Measurements from ENCODE around the gene SBSN. TPM values are rescaled to one million over a fixed set of nuclear protein-coding genes. Genes with fewer than 3 reads are reported as not detected.

SBSN gene
- total and polyA plus RNA-seq, 10 of the 15 experiments (the other 5 are each of a cell fraction or from before 2014, with no cell fraction given) = 0.09 TPM; not detected in 9

GRCh38 chr19:35553385-35554000 is 25.4 kb upstream of the SBSN start (continued):
- TF ChIP-seq, protein P1, sequence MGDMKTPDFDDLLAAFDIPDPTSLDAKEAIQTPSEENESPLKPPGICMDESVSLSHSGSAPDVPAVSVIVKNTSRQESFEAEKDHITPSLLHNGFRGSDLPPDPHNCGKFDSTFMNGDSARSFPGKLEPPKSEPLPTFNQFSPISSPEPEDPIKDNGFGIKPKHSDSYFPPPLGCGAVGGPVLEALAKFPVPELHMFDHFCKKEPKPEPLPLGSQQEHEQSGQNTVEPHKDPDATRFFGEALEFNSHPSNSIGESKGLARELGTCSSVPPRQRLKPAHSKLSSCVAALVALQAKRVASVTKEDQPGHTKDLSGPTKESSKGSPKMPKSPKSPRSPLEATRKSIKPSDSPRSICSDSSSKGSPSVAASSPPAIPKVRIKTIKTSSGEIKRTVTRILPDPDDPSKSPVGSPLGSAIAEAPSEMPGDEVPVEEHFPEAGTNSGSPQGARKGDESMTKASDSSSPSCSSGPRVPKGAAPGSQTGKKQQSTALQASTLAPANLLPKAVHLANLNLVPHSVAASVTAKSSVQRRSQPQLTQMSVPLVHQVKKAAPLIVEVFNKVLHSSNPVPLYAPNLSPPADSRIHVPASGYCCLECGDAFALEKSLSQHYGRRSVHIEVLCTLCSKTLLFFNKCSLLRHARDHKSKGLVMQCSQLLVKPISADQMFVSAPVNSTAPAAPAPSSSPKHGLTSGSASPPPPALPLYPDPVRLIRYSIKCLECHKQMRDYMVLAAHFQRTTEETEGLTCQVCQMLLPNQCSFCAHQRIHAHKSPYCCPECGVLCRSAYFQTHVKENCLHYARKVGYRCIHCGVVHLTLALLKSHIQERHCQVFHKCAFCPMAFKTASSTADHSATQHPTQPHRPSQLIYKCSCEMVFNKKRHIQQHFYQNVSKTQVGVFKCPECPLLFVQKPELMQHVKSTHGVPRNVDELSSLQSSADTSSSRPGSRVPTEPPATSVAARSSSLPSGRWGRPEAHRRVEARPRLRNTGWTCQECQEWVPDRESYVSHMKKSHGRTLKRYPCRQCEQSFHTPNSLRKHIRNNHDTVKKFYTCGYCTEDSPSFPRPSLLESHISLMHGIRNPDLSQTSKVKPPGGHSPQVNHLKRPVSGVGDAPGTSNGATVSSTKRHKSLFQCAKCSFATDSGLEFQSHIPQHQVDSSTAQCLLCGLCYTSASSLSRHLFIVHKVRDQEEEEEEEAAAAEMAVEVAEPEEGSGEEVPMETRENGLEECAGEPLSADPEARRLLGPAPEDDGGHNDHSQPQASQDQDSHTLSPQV (IDR thresholded peaks at IDR 0.05) = no peak
- TF ChIP-seq ZNF622 (IDR thresholded peaks at IDR 0.05) (no peak), HCFC1 (IDR thresholded peaks at IDR 0.05; ENCODE audit: low read length) (no peak), TCF12 (IDR thresholded peaks at IDR 0.05; ENCODE audit: low read depth, low read length) (no peak), SP1 (IDR thresholded peaks at IDR 0.05; ENCODE audit: low read depth, low read length) (no peak), PBX3 (IDR thresholded peaks at IDR 0.05; ENCODE audit: insufficient replicate concordance, low read depth, low read length) (no peak), HSF1 (IDR thresholded peaks at IDR 0.05; ENCODE audit: low read depth, low read length) (no peak), KAT2A (conservative IDR thresholded peaks at IDR 0.05; ENCODE audit: control insufficient read depth, low read depth, low read length) (no peak)
- TF ChIP-seq, protein P2, sequence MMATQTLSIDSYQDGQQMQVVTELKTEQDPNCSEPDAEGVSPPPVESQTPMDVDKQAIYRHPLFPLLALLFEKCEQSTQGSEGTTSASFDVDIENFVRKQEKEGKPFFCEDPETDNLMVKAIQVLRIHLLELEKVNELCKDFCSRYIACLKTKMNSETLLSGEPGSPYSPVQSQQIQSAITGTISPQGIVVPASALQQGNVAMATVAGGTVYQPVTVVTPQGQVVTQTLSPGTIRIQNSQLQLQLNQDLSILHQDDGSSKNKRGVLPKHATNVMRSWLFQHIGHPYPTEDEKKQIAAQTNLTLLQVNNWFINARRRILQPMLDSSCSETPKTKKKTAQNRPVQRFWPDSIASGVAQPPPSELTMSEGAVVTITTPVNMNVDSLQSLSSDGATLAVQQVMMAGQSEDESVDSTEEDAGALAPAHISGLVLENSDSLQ (IDR thresholded peaks at IDR 0.05) = no peak

Data from GM12878 (cell line).